ENCODE results near the gene NEURL1. TPM values are rescaled to one million over a fixed set of nuclear protein-coding genes. Genes with fewer than 3 reads are reported as not detected.

Gene NEURL1
- total and polyA plus RNA-seq, 2 donors (not counting 3 experiments of a cell fraction or from before 2014, with no cell fraction given): 0.06 to 0.22 TPM

DNA sequence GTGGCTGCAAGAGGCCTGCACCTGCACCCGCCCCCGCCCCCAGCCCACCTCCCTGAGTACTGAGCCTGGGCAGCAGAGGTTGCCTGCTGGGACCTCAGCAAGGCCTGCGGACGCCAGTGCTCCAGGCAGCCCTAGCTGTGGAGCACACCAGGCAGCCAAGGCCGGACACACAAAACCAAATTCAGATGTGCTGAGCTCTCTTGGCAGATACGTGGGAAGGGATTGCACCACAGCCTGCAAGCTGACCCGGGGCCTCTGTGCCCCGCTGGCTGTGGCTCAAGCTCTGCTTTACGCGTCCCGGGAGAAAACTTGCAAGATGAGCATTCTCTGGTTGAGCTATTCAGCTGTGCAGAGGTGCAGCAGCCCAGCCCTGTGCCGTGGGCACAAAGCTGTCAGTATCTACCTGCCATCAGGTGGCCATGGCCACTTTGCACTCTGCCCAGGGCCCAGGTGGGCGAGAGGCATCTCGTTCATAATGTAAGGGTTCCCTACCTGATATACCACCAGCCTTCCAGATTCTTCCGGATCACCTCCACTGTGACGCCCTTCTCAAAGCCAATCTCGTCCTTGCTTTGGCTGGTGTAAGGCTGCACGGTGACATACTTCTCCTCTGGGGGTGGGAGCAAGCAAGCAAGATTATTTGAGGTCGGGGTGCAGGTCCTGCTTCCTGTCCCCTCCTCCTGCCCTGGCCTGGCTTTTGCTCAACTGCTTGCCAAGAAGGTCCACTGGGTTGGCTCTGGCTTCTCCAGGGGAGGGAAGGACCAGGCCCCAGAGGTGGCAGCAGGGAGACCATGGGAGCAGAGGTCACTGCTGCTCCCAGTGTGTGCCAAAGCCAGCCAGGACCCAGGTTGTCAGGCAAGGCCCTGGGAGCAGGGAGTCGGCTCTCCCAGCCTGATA is 123.4 kb downstream of the NEURL1 start:
- dilution Hi-C loops (cut with MboI; ENCODE audit: extremely low pct_ligation_motif_present, low sequenced_read_pairs): no loop called here

More for the DNA sequence above, 123.4 kb downstream of the NEURL1 start:
- no peak overlapping the region for H3K4me2 ChIP-seq (ENCODE audit: insufficient read depth, low read length)
- CTCF ChIA-PET: interaction anchor here (0.9 kb wide), 1 partner anchor 69 kb away, joined by 4 read pairs; no protein-coding TSS in a partner anchor
- no peak overlapping the region for H3K4me3 ChIP-seq (replicated peaks in 1 of 3; ENCODE audit: insufficient read depth in 1 of 3, low read depth in 1 of 3, low read length in 3 of 3)
- H3K9me1 ChIP-seq (replicated peaks; ENCODE audit: control insufficient read depth, extremely low read depth, insufficient read depth, low read length): no peaks in the 10 kb centered on the region
- H3K4me1 ChIP-seq (ENCODE audit: control insufficient read depth, extremely low read depth, insufficient read depth, low read length): no peaks in the 10 kb centered on the region
- H3K9me3 ChIP-seq (replicated peaks; ENCODE audit: control insufficient read depth, insufficient read depth, low read length): no peaks in the 10 kb centered on the region
- H3K79me2 ChIP-seq (ENCODE audit: control insufficient read depth, insufficient read depth, low read length): no peaks in the 10 kb centered on the region
- POLR2A ChIA-PET: no interaction called here
- H3K36me3 ChIP-seq (ENCODE audit: control insufficient read depth in 2 of 2, extremely low read depth in 1 of 2, insufficient read depth in 2 of 2, low read length in 2 of 2): no peaks in the 10 kb centered on the region
- DNase-seq (ENCODE audit: low read depth, low spot score) (no peak), FAIRE-seq (no peak)
- no peak overlapping the region for H3K9ac ChIP-seq (replicated peaks; ENCODE audit: extremely low read depth, insufficient read depth, low read length)
- H3K27me3 ChIP-seq (ENCODE audit: control insufficient read depth in 2 of 2, insufficient read depth in 2 of 2, low read length in 2 of 2): no peaks in the 10 kb centered on the region
- no TSS peak for BruUV-seq (replicated peaks)
- H4K20me1 ChIP-seq (replicated peaks; ENCODE audit: control insufficient read depth, extremely low read depth, insufficient read depth, low read length): no peaks in the 10 kb centered on the region
- intact Hi-C loops (cut with micrococcal nuclease): no loop called here
- no peak overlapping the region for H3K27ac ChIP-seq (ENCODE audit: insufficient read depth, low read depth, low read length)
- TF ChIP-seq POLR2AphosphoS5 (IDR thresholded peaks at IDR 0.05; ENCODE audit: insufficient read depth, low read depth, low read length) (no peak), MAX (IDR thresholded peaks at IDR 0.05; ENCODE audit: insufficient read depth, insufficient read length) (no peak)
- TF ChIP-seq, protein P1, sequence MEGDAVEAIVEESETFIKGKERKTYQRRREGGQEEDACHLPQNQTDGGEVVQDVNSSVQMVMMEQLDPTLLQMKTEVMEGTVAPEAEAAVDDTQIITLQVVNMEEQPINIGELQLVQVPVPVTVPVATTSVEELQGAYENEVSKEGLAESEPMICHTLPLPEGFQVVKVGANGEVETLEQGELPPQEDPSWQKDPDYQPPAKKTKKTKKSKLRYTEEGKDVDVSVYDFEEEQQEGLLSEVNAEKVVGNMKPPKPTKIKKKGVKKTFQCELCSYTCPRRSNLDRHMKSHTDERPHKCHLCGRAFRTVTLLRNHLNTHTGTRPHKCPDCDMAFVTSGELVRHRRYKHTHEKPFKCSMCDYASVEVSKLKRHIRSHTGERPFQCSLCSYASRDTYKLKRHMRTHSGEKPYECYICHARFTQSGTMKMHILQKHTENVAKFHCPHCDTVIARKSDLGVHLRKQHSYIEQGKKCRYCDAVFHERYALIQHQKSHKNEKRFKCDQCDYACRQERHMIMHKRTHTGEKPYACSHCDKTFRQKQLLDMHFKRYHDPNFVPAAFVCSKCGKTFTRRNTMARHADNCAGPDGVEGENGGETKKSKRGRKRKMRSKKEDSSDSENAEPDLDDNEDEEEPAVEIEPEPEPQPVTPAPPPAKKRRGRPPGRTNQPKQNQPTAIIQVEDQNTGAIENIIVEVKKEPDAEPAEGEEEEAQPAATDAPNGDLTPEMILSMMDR (IDR thresholded peaks at IDR 0.05; ENCODE audit: extremely low read depth in 1 of 2, insufficient read depth in 1 of 2, low read depth in 1 of 2, low read length in 2 of 2): no peak
- H2AFZ ChIP-seq (ENCODE audit: low read depth, low read length): no peak overlapping the region

Data from endothelial cell of umbilical vein (primary cell).